ENCODE measurements around the gene LTO1. TPM values are rescaled to one million over a fixed set of nuclear protein-coding genes. Genes with fewer than 3 reads are reported as not detected.

The LTO1 gene
- total and polyA plus RNA-seq, 10 donors: 17.5 to 41.4 (median 31.0) TPM

DNA sequence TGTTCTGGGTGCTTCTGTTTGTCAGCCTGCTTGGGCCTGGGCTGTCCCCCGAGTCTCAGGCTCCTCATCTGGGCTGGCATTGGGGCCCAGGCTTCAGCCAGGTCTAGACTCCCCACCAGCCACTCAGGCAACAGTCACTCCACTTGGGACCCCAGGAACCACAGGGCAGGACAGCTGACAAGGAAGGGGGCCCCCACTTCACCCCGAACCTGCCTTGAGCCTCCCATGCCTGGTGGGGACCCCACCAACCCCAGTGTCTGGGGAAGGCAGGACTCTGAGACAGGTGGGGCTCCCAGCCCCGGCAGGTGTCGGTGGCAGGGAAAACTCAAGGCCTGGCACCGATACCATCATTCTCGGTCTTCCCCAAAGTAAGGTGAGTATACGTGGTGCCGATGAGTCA, 11.7 kb upstream of the LTO1 start:
- peaks cover 0 to 11% (median 9%) of the 10 kb centered on the region in 6 donors for H3K4me1 ChIP-seq
- TF ChIP-seq, protein P1, sequence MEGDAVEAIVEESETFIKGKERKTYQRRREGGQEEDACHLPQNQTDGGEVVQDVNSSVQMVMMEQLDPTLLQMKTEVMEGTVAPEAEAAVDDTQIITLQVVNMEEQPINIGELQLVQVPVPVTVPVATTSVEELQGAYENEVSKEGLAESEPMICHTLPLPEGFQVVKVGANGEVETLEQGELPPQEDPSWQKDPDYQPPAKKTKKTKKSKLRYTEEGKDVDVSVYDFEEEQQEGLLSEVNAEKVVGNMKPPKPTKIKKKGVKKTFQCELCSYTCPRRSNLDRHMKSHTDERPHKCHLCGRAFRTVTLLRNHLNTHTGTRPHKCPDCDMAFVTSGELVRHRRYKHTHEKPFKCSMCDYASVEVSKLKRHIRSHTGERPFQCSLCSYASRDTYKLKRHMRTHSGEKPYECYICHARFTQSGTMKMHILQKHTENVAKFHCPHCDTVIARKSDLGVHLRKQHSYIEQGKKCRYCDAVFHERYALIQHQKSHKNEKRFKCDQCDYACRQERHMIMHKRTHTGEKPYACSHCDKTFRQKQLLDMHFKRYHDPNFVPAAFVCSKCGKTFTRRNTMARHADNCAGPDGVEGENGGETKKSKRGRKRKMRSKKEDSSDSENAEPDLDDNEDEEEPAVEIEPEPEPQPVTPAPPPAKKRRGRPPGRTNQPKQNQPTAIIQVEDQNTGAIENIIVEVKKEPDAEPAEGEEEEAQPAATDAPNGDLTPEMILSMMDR (IDR thresholded peaks at IDR 0.05 in 8 of 11, conservative IDR thresholded peaks at IDR 0.05 in 3 of 11): no peak
- no peak for TF ChIP-seq POLR2A (IDR thresholded peaks at IDR 0.05)
- H3K27me3 ChIP-seq (replicated peaks in 1 of 7): peaks cover 0 to 63% (median 15%) of the 10 kb centered on the region in 7 donors
- intact Hi-C loops (cut with DNase I; ENCODE audit: low total_unique reads): loop anchor here (5.0 kb wide), 2 partner anchors 200 to 510 kb away; no protein-coding TSS in a partner anchor
- H3K4me3 ChIP-seq: no peak overlapping the region
- no peak overlapping the region for H3K27ac ChIP-seq
- DNase-seq: peak; percentile 68
- 86 to 93% (median 89%) methylated on average over 7 to 8 of the region's 8 CpGs for WGBS, 5 donors
- peaks cover 0 to 2% (median 0%) of the 10 kb centered on the region in 8 donors for H3K9me3 ChIP-seq
- no peaks in the 10 kb centered on the region for H3K36me3 ChIP-seq

DNA sequence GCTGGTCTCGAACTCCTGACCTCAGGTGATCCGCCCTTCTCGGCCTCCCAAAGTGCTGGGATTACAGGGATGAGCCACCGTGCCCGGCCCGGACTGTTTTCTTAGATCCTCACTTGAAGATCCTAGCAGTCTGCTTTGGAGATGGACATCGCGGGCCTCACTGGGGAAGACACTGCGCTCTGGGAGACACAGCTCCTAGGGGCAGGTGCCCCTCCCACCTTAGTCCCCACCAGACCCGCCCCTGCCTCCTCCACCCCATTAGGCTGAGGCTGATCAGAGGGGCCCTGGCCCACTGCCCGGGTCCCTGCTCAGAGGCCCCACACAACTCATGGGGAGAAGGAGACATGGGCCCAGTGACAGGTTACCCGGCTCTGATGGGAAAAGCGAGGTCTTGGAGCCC, 11.3 kb upstream of the LTO1 start:
- Histone ChIP-seq H3K4me1 (peaks cover 0 to 11% (median 9%) of the 10 kb centered on the region in 6 donors), H3K36me3 (no peaks in the 10 kb centered on the region), H3K27me3 (replicated peaks in 1 of 7) (peaks cover 0 to 59% (median 15%) of the 10 kb centered on the region in 7 donors), H3K9me3 (no peaks in the 10 kb centered on the region), H3K27ac (no peak overlapping the region), H3K4me3 (no peak overlapping the region)
- peak; percentile 67 for DNase-seq
- no peak for TF ChIP-seq POLR2A (IDR thresholded peaks at IDR 0.05)
- TF ChIP-seq, protein P1 (IDR thresholded peaks at IDR 0.05 in 8 of 11, conservative IDR thresholded peaks at IDR 0.05 in 3 of 11): no peak
- TF ChIP-seq POLR2AphosphoS5 (IDR thresholded peaks at IDR 0.05): no peak
- 71 to 84% (median 80%) methylated on average over 9 to 13 of the region's 13 CpGs for WGBS, 5 donors
- intact Hi-C loops (cut with DNase I; ENCODE audit: low total_unique reads): loop anchor here (5.0 kb wide), 2 partner anchors 201 to 511 kb away; no protein-coding TSS in a partner anchor

DNA sequence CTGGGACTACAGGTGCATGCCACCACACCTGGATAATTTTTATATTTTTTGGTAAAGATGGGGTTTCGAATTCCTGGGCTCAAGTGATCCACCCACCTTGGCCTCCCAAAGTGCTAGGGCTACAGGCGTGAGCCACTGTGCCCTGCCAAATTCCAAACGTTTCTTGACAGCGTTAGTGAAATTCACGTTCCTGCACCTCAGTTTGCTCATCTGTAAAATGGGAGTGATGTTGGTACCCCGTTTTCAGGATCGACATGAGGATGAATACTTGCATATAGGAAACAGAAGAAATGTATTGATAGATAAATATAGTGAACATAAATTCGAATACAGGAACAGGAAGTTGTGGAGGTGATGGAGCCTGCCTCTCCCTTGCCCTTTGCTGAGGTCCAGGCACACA, 10.2 kb upstream of the LTO1 start:
- Histone ChIP-seq H3K27me3 (replicated peaks in 1 of 7) (peaks cover 0 to 48% (median 15%) of the 10 kb centered on the region in 7 donors), H3K27ac (no peak overlapping the region), H3K36me3 (no peaks in the 10 kb centered on the region), H3K4me3 (peak overlapping the region in 1 of 8 donors; percentile 45), H3K4me1 (peaks cover 0 to 11% (median 9%) of the 10 kb centered on the region in 6 donors), H3K9me3 (no peaks in the 10 kb centered on the region)
- DNase-seq: no peak
- intact Hi-C loops (cut with DNase I; ENCODE audit: low total_unique reads): loop anchor here (5.0 kb wide), 2 partner anchors 202 to 512 kb away; no protein-coding TSS in a partner anchor
- WGBS, 5 donors: 48 to 55% (median 49%) methylated on average over 8 of the region's 8 CpGs
- no peak for TF ChIP-seq POLR2A (IDR thresholded peaks at IDR 0.05)
- TF ChIP-seq, protein P1 (IDR thresholded peaks at IDR 0.05 in 8 of 11, conservative IDR thresholded peaks at IDR 0.05 in 3 of 11): no peak
- no peak for TF ChIP-seq POLR2AphosphoS5 (IDR thresholded peaks at IDR 0.05)

DNA sequence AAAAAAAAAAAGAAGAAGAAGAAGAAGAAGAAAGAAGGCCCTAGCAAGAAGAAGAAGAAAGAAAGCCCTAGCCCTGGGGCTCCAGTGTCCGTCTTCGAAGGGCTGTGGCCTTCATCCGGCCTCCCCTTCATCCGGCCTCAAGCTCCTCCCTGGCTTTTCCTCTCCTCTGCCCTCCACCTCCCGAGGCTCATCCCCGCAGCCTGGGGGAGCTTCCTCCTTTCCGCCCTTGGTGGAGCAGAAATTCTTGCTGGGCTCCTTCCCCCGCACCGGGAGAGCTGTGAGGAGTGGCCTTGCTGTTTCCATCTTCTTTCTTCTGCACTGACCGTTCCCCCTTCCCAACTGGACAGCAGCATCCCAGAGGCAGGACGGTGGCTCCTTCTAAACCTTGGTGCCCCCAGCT, 9.5 kb upstream of the LTO1 start:
- H3K36me3 ChIP-seq: no peaks in the 10 kb centered on the region
- peak; percentile 46 for DNase-seq
- H3K4me3 ChIP-seq: no peak overlapping the region
- H3K27me3 ChIP-seq (replicated peaks in 1 of 7): peaks cover 0 to 41% (median 15%) of the 10 kb centered on the region in 7 donors
- no peak overlapping the region for H3K27ac ChIP-seq
- H3K9me3 ChIP-seq: no peaks in the 10 kb centered on the region
- intact Hi-C loops (cut with DNase I; ENCODE audit: low total_unique reads): loop anchor here (5.0 kb wide), 2 partner anchors 203 to 513 kb away; no protein-coding TSS in a partner anchor
- H3K4me1 ChIP-seq: peaks cover 0 to 11% (median 9%) of the 10 kb centered on the region in 6 donors
- 57 to 69% (median 66%) methylated on average over 10 to 11 of the region's 11 CpGs for WGBS, 5 donors
- TF ChIP-seq POLR2AphosphoS5 (IDR thresholded peaks at IDR 0.05) (no peak), POLR2A (IDR thresholded peaks at IDR 0.05) (no peak)
- TF ChIP-seq, protein P1 (IDR thresholded peaks at IDR 0.05 in 8 of 11, conservative IDR thresholded peaks at IDR 0.05 in 3 of 11): no peak

All from spleen (tissue), 11 donors.